B cell (primary cell): ENCODE results near the gene SMARCC2.

ENCODE experiments used
- EZH2 ChIP-seq: IDR thresholded peaks from 2 replicates; pipeline ENCODE4 v1.6.1; 2012; ENCODE audit warnings: borderline replicate concordance, low read depth, mild to moderate bottlenecking, moderate library complexity, low read length; ENCODE audit not compliant: insufficient read depth, poor library complexity, severe bottlenecking
- TF ChIP-seq, protein P1 (sequence below): fragments of 200-600 bp; IDR thresholded peaks from one replicate; pipeline ENCODE4 v1.8.0; 2022; ENCODE audit warnings: antibody characterized with exemption, mild to moderate bottlenecking

DNA sequence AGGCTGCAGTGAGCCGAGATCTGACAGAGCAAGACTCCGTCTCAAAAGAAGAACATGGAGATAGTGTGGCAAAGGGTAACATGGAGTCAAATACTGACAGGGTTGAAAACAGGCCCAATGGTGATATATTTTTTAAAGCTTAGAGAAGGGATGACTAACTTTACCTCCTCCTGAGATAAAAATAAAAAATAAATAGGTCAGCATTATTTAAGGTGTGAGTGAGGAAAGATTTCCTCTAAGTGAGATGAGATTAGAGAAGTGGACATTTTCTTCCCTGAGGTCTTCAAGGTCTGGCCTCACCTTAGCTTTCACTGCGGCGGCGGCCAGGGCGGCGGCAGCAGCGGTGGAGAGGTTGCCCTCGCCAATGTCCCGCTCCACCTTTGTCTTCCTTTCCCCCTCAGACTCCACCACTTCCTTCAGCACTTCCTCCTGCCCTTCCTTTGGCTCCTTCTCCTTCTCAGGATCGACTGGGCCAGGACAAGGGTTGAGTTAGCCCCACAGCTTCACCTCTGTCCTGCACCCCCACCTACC, 20.0 kb downstream of the SMARCC2 start:
- TF ChIP-seq EZH2, result no peak
- TF ChIP-seq, protein P1, sequence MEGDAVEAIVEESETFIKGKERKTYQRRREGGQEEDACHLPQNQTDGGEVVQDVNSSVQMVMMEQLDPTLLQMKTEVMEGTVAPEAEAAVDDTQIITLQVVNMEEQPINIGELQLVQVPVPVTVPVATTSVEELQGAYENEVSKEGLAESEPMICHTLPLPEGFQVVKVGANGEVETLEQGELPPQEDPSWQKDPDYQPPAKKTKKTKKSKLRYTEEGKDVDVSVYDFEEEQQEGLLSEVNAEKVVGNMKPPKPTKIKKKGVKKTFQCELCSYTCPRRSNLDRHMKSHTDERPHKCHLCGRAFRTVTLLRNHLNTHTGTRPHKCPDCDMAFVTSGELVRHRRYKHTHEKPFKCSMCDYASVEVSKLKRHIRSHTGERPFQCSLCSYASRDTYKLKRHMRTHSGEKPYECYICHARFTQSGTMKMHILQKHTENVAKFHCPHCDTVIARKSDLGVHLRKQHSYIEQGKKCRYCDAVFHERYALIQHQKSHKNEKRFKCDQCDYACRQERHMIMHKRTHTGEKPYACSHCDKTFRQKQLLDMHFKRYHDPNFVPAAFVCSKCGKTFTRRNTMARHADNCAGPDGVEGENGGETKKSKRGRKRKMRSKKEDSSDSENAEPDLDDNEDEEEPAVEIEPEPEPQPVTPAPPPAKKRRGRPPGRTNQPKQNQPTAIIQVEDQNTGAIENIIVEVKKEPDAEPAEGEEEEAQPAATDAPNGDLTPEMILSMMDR, result no peak
